IMR-90 (cell line): ENCODE results near the gene EML6. TPM values are rescaled to one million over a fixed set of nuclear protein-coding genes. Genes with fewer than 3 reads are reported as not detected.

Source experiments
- ATAC-seq: fragments of 200-7000 bp; cut with Tn5 transposase; 2 replicates; pipeline ENCODE4 v1.9.1; 2020; ENCODE audit warnings: low read depth, mild to moderate bottlenecking, moderate library complexity
- BruUV-seq: library from RNA; stranded (reverse); fragments of 400-500 nt; replicated peaks from 2 replicates; lab custom pipeline; 2021; lab: Mats Ljungman, UMichigan
- CTCF ChIA-PET: fragments of 300-600 bp; formaldehyde crosslinking; extraction: SDS; loops from one replicate; lab custom pipeline; 2021; ENCODE audit warnings: antibody characterized with exemption; lab: Yijun Ruan, JAX
- POLR2A ChIA-PET: fragments of 300-600 bp; sonication (Branson Sonifier 250); formaldehyde crosslinking; loops from one replicate; lab custom pipeline; 2022; ENCODE audit warnings: antibody characterized with exemption; ENCODE audit not compliant: unreplicated experiment; lab: Charles Lee
- DNase-seq: peaks from one replicate; pipeline ENCODE4 v3.0.0; 2013
- H2AFZ ChIP-seq: replicated peaks from 2 replicates; pipeline ENCODE3; 2013; ENCODE audit warnings: low read length, mild to moderate bottlenecking; ENCODE audit not compliant: poor library complexity
- H2AK5ac ChIP-seq: 2 replicates; pipeline ENCODE4 v1.6.1; 2013; ENCODE audit warnings: low read depth, low read length, inconsistent platforms
- H2AK9ac ChIP-seq: replicated peaks from 2 replicates; pipeline ENCODE3; 2013; ENCODE audit warnings: mild to moderate bottlenecking, low read depth, low read length, moderate library complexity; ENCODE audit not compliant: poor library complexity
- H2BK120ac ChIP-seq: 2 replicates; pipeline ENCODE4 v1.6.1; 2013; ENCODE audit warnings: low read depth, low read length, inconsistent platforms
- H2BK15ac ChIP-seq: 3 replicates; pipeline ENCODE4 v1.6.1; 2013; ENCODE audit warnings: low read depth, low read length, inconsistent platforms
- H2BK20ac ChIP-seq: 2 replicates; pipeline ENCODE4 v1.6.1; 2013; ENCODE audit warnings: low read depth, mild to moderate bottlenecking, inconsistent platforms, low read length, moderate library complexity
- H2BK5ac ChIP-seq: 2 replicates; pipeline ENCODE4 v1.6.1; 2013; ENCODE audit warnings: mild to moderate bottlenecking, low read depth, low read length, inconsistent platforms; ENCODE audit not compliant: poor library complexity, severe bottlenecking
- H3K14ac ChIP-seq: replicated peaks from 2 replicates; pipeline ENCODE4 v1.6.1; 2013; ENCODE audit warnings: low read depth, low read length, inconsistent platforms
- H3K18ac ChIP-seq: 2 replicates; pipeline ENCODE4 v1.6.1; 2013; ENCODE audit warnings: low read depth, low read length, control low read depth
- H3K23ac ChIP-seq: 2 replicates; pipeline ENCODE4 v1.6.1; 2013; ENCODE audit warnings: low read depth, low read length, inconsistent platforms
- H3K27ac ChIP-seq: 2 replicates; pipeline ENCODE4 v1.5.1; 2013; ENCODE audit warnings: mild to moderate bottlenecking, control low read depth, low read length; ENCODE audit not compliant: insufficient read depth
- H3K27me3 ChIP-seq: 2 replicates; pipeline ENCODE4 v1.6.1; 2013; ENCODE audit warnings: low read length; ENCODE audit not compliant: control insufficient read depth, insufficient read depth
- H3K36me3 ChIP-seq: 2 replicates; pipeline ENCODE4 v1.6.1; 2013; ENCODE audit warnings: low read length, mixed read lengths; ENCODE audit not compliant: control insufficient read depth, insufficient read depth
- H3K4ac ChIP-seq: 2 replicates; pipeline ENCODE4 v1.6.1; 2013; ENCODE audit warnings: low read depth, low read length, inconsistent platforms
- H3K4me1 ChIP-seq: 2 replicates; pipeline ENCODE4 v1.6.1; 2013; ENCODE audit warnings: low read length, mixed read lengths; ENCODE audit not compliant: control insufficient read depth, insufficient read depth
- H3K4me2 ChIP-seq: 2 replicates; pipeline ENCODE4 v1.6.1; 2013; ENCODE audit warnings: low read depth, mild to moderate bottlenecking, control low read depth, low read length, moderate library complexity
- H3K4me3 ChIP-seq: 2 replicates; pipeline ENCODE4 v1.5.1; 2013; ENCODE audit warnings: low read depth, mild to moderate bottlenecking, control low read depth, low read length, moderate library complexity; ENCODE audit not compliant: insufficient read depth
- H3K56ac ChIP-seq: 2 replicates; pipeline ENCODE4 v1.6.1; 2013; ENCODE audit warnings: low read length, inconsistent platforms; ENCODE audit not compliant: insufficient read depth; ENCODE audit errors: extremely low read depth
- H3K79me1 ChIP-seq, 2 experiments: 2 replicates each; pipeline ENCODE4 v1.6.1; 2013; ENCODE audit warnings: low read length in 2 of 2, inconsistent platforms in 1 of 2, low read depth in 1 of 2
- H3K9ac ChIP-seq: 2 replicates; pipeline ENCODE4 v1.6.1; 2013; ENCODE audit warnings: low read depth, low read length, control low read depth
- H3K9me1 ChIP-seq: 2 replicates; pipeline ENCODE4 v1.6.1; 2013; ENCODE audit warnings: low read length, inconsistent platforms; ENCODE audit not compliant: insufficient read depth
- H3K9me3 ChIP-seq: 2 replicates; pipeline ENCODE4 v1.6.1; 2013; ENCODE audit warnings: low read length; ENCODE audit not compliant: control insufficient read depth, insufficient read depth
- H4K20me1 ChIP-seq: 2 replicates; pipeline ENCODE4 v1.6.1; 2013; ENCODE audit warnings: low read length, inconsistent platforms; ENCODE audit not compliant: insufficient read depth
- H4K5ac ChIP-seq: 2 replicates; pipeline ENCODE4 v1.6.1; 2013; ENCODE audit warnings: mild to moderate bottlenecking, low read depth, low read length, control low read depth
- H4K8ac ChIP-seq, 2 experiments: 2 replicates each; pipeline ENCODE4 v1.6.1; 2013; ENCODE audit warnings: low read depth in 2 of 2, low read length in 2 of 2, control low read depth in 1 of 2, inconsistent platforms in 1 of 2
- H4K91ac ChIP-seq: 2 replicates; pipeline ENCODE4 v1.6.1; 2013; ENCODE audit warnings: low read depth, low read length, inconsistent platforms; ENCODE audit not compliant: insufficient read depth
- CEBPB ChIP-seq: IDR thresholded peaks from 2 replicates; pipeline ENCODE4 v1.6.1; 2012; ENCODE audit warnings: low read depth, low read length, improper control_type of control experiment
- SMC3 ChIP-seq: fragments of 150-350 bp; IDR thresholded peaks from 2 replicates; pipeline ENCODE4 v1.6.1; 2016; ENCODE audit warnings: low read depth, mild to moderate bottlenecking, antibody characterized with exemption, low read length, moderate library complexity
- WGBS, 2 experiments: methylation state at CpG; one replicate each; pipeline versions ENCODE4 v1.1.5 to v1.1.7; 2013; ENCODE audit warnings: missing lambda C conversion rate in 2 of 2; ENCODE audit not compliant: insufficient read length in 1 of 2; ENCODE audit errors: extremely low coverage in 2 of 2; 5-methylcytosine and 5-hydroxymethylcytosine counted together
- dilution Hi-C: fragments of 300-500 bp; cut with HindIII; formaldehyde crosslinking; loops from one replicate; pipeline ENCODE4 v1.14.3; 2018; ENCODE audit warnings: low sequenced_read_pairs; ENCODE audit not compliant: unreplicated experiment
- in situ Hi-C: fragments of 300-500 bp; cut with MboI; formaldehyde crosslinking; loops from 3 replicates; pipeline ENCODE4 v1.14.3; 2019; ENCODE audit warnings: low sequenced_read_pairs, inconsistent platforms, mixed read lengths
- intact Hi-C: fragments of 100-400 bp; cut with micrococcal nuclease; formaldehyde crosslinking; loops from 2 replicates; pipeline ENCODE4 v1.10.0; 2022
- polyA plus RNA-seq, 3 experiments: library from polyadenylated mRNA; depleted of rRNA; stranded (reverse); fragments of >200 nt; gene quantifications; 2 replicates each; pipeline ENCODE4 v1.2.3, GENCODE V29; 2012; ENCODE audit warnings: low replicate concordance in 1 of 3
- total RNA-seq: library from RNA; depleted of rRNA; stranded (reverse); fragments of >200 nt; gene quantifications from 2 replicates; pipeline ENCODE4 v1.2.3, GENCODE V29; 2012

EML6 gene
- total and polyA plus RNA-seq, 2 of the 4 experiments (the other 2 are of a cell fraction): 0.18 to 0.19 TPM

- no peak overlapping the region for H2AK5ac ChIP-seq
- no peak overlapping the region for H3K27ac ChIP-seq
- 0 out of 2 replicates have a peak overlapping the region, but pooled peaks have one; percentile 40 for H4K91ac ChIP-seq
- H2BK15ac ChIP-seq: 0 out of 3 replicates have a peak overlapping the region, but pooled peaks have one; percentile 22
- ChIA-PET CTCF (interaction anchor here (1.3 kb wide), 1 partner anchor 116 kb away, joined by 6 read pairs; no protein-coding TSS in a partner anchor), POLR2A (no interaction called here)
- whole genome bisulfite sequencing, 2 experiments: no CpG with 5 or more reads among the region's 10 CpGs
- no TSS peak for BruUV-seq
- peak overlapping the region; percentile 57; the same call in 1 of the 2 replicates for H3K14ac ChIP-seq
- dilution Hi-C loops: no loop called here
- in situ Hi-C loops: no loop called here
- no peak overlapping the region for H2BK5ac ChIP-seq
- peak overlapping the region; percentile 95 for H3K4me2 ChIP-seq
- H3K27me3 ChIP-seq: peaks cover 33% of the 10 kb centered on the region
- no peaks in the 10 kb centered on the region for H3K79me1 ChIP-seq
- peak overlapping the region; percentile 47; the same call in 1 of the 2 replicates for H4K5ac ChIP-seq
- peak overlapping the region; percentile 96 for H2AFZ ChIP-seq
- H3K4me1 ChIP-seq: peaks cover 3% of the 10 kb centered on the region; the same call in 1 of the 2 replicates
- DNase-seq: peak; percentile 70
- no peak overlapping the region for H2AK9ac ChIP-seq
- H4K20me1 ChIP-seq: no peaks in the 10 kb centered on the region
- intact Hi-C loops: loop anchor here (2.0 to 10.0 kb wide), 4 partner anchors 116 to 445 kb away; no protein-coding TSS in a partner anchor
- no peak overlapping the region for H2BK120ac ChIP-seq
- no peaks in the 10 kb centered on the region for H3K36me3 ChIP-seq
- peak overlapping the region; percentile 30; the same call in 1 of the 2 replicates for H3K56ac ChIP-seq
- peak overlapping the region; percentile 70; the same call in 1 of the 2 replicates for H3K4ac ChIP-seq
- TF ChIP-seq SMC3 (no peak), CEBPB (peak; percentile 65)
- H3K4me3 ChIP-seq: peak overlapping the region; percentile 82
- peak overlapping the region; percentile 48 to 74; a peak in 3 of 4 replicates for H4K8ac ChIP-seq
- no peaks in the 10 kb centered on the region for H3K9me3 ChIP-seq
- no peak overlapping the region for H3K18ac ChIP-seq
- H2BK20ac ChIP-seq: no peak overlapping the region
- H3K23ac ChIP-seq: peak overlapping the region; percentile 80; the same call in 1 of the 2 replicates
- no peak for ATAC-seq
- peak overlapping the region; percentile 69 for H3K9ac ChIP-seq
- no peaks in the 10 kb centered on the region for H3K9me1 ChIP-seq
Observed at GRCh38 chr2:54722641-54723040, 821 bp upstream of the EML6 start.
